RPMI8226 (cell line): ENCODE results near the gene MAN1A2.
"Not testable (repeated sequence)": the region's sequence is repeated elsewhere in the genome, so short reads cannot be mapped to it uniquely, and the experiment has no call there.

Experiments
- DNase-seq: peaks from one replicate; pipeline ENCODE4 v3.0.0-alpha.2; 2015

The MAN1A2 gene

GRCh38 chr1:117403597-117403996 is 36.3 kb downstream of the MAN1A2 start:
- DNase-seq: no peak

- DNase-seq: no peak
These were observed 37.8 kb downstream of the MAN1A2 start for GRCh38 chr1:117405042-117405441.

- DNase-seq: no peak
These were observed 45.2 kb downstream of the MAN1A2 start for GRCh38 chr1:117412472-117412871.

GRCh38 chr1:117413412-117413811 is 46.2 kb downstream of the MAN1A2 start:
- DNase-seq: no peak

- no peak for DNase-seq
These were observed 47.7 kb downstream of the MAN1A2 start for GRCh38 chr1:117414943-117415342.

- DNase-seq: no peak
These were observed 48.8 kb downstream of the MAN1A2 start for GRCh38 chr1:117416004-117416403.

GRCh38 chr1:117416546-117417125 is 49.4 kb downstream of the MAN1A2 start:
- DNase-seq: no peak

GRCh38 chr1:117425050-117425734 is 57.9 kb downstream of the MAN1A2 start:
- DNase-seq: no peak

GRCh38 chr1:117427297-117427696 is 60.0 kb downstream of the MAN1A2 start:
- no peak for DNase-seq

- no peak for DNase-seq
These were observed 66.7 kb downstream of the MAN1A2 start for GRCh38 chr1:117433943-117434342.

- no peak for DNase-seq
These were observed 69.3 kb downstream of the MAN1A2 start for GRCh38 chr1:117436513-117436912.

GRCh38 chr1:117447661-117448060 is 80.4 kb downstream of the MAN1A2 start:
- no peak for DNase-seq

GRCh38 chr1:117452216-117452615 is 85.0 kb downstream of the MAN1A2 start:
- no peak for DNase-seq

GRCh38 chr1:117453958-117454357 is 86.7 kb downstream of the MAN1A2 start:
- no peak for DNase-seq

- DNase-seq: not testable (repeated sequence)
These were observed 91.2 kb downstream of the MAN1A2 start for GRCh38 chr1:117458410-117458809.

- no peak for DNase-seq
These were observed 99.5 kb downstream of the MAN1A2 start for GRCh38 chr1:117466761-117467160.

- no peak for DNase-seq
These were observed 100.1 kb downstream of the MAN1A2 start for GRCh38 chr1:117467336-117467735.

GRCh38 chr1:117473063-117473462 is 105.8 kb downstream of the MAN1A2 start:
- DNase-seq: no peak

GRCh38 chr1:117475495-117475894 is 108.2 kb downstream of the MAN1A2 start:
- DNase-seq: not testable (repeated sequence)

GRCh38 chr1:117479086-117479485 is 111.8 kb downstream of the MAN1A2 start:
- DNase-seq: no peak

- DNase-seq: no peak
These were observed 114.2 kb downstream of the MAN1A2 start for GRCh38 chr1:117481410-117481809.

GRCh38 chr1:117493906-117494305 is 126.7 kb downstream of the MAN1A2 start:
- DNase-seq: no peak

GRCh38 chr1:117495068-117495467 is 127.8 kb downstream of the MAN1A2 start:
- DNase-seq: no peak

GRCh38 chr1:117499071-117499470 is 131.8 kb downstream of the MAN1A2 start:
- DNase-seq: no peak

- no peak for DNase-seq
These were observed 133.3 kb downstream of the MAN1A2 start for GRCh38 chr1:117500584-117500983.
